Stomach (tissue), 9 donors: ENCODE results near the gene WDR1. TPM values are rescaled to one million over a fixed set of nuclear protein-coding genes. Genes with fewer than 3 reads are reported as not detected.

Experiments used
- DNase-seq, 2 donors: peaks; one replicate each; pipeline versions ENCODE4 v3.0.0 to v3.0.0-alpha.2; 2013 to 2019
- H3K27ac ChIP-seq, 5 donors: fragments of 200-600 bp in 4 of 5; sonication (generic) in 4 of 5; one replicate each; pipeline ENCODE4 v1.5.1; 2013 to 2019; ENCODE audit warnings: mild to moderate bottlenecking in 1 of 5, moderate library complexity in 1 of 5
- H3K27me3 ChIP-seq, 3 donors: fragments of 200-600 bp; sonication (generic); one replicate each; pipeline ENCODE4 v1.5.1; 2017 to 2019; ENCODE audit warnings: mixed run types in 1 of 3
- H3K36me3 ChIP-seq, 4 donors: fragments of 200-600 bp; sonication (generic); 1 replicate in 3 of 4; 2 replicates in 1 of 4; pipeline ENCODE4 v1.5.1; 2016 to 2019
- H3K4me1 ChIP-seq, 4 donors: fragments of 200-600 bp; sonication (generic); one replicate each; pipeline ENCODE4 v1.5.1; 2016 to 2019
- H3K4me3 ChIP-seq, 4 donors: fragments of 200-600 bp; sonication (generic) in 3 of 4; one replicate each; pipeline ENCODE4 v1.5.1; 2016 to 2019; ENCODE audit warnings: mild to moderate bottlenecking in 1 of 4
- H3K9me3 ChIP-seq, 4 donors: fragments of 200-600 bp; sonication (generic); one replicate each; pipeline ENCODE4 v1.5.1; 2016 to 2019
- CTCF ChIP-seq, 7 experiments: fragments of 450-650 bp in 4 of 7; fragments of 200-600 bp in 3 of 7; sonication (generic) in 3 of 7; IDR thresholded peaks; one replicate each; pipeline ENCODE4 v1.5.1; 2016 to 2019; ENCODE audit warnings: antibody characterized with exemption in 7 of 7, control low read depth in 2 of 7, mild to moderate bottlenecking in 1 of 7
- EP300 ChIP-seq: sonication (generic); formaldehyde crosslinking; IDR thresholded peaks from one replicate; pipeline ENCODE4 v1.6.1; 2017; ENCODE audit warnings: antibody characterized with exemption
- POLR2A ChIP-seq, 4 donors: fragments of 450-650 bp; IDR thresholded peaks; one replicate each; pipeline ENCODE4 v1.6.1; 2016; ENCODE audit warnings: antibody characterized with exemption in 4 of 4, control low read depth in 2 of 4, mild to moderate bottlenecking in 1 of 4, moderate library complexity in 1 of 4
- POLR2AphosphoS5 ChIP-seq, 3 donors: sonication (generic); formaldehyde crosslinking; IDR thresholded peaks; one replicate each; pipeline ENCODE4 v1.6.1; 2016; ENCODE audit warnings: antibody characterized with exemption in 3 of 3
- whole genome bisulfite sequencing, 5 donors: extraction: QIAGEN DNeasy Blood & Tissue Kit in 3 of 5; methylation state at CpG; one replicate each; pipeline versions ENCODE4 v1.1.5 to v1.1.7; 2013 to 2018; 5-methylcytosine and 5-hydroxymethylcytosine counted together
- intact Hi-C: fragments of 100-400 bp; cut with DNase I; formaldehyde crosslinking; loops from one replicate; pipeline ENCODE4 v1.15.1; 2023; ENCODE audit warnings: low total_unique reads
- polyA plus RNA-seq, 3 donors: library from polyadenylated mRNA; stranded (reverse); fragments of 200-250 nt; gene quantifications; one replicate each; pipeline ENCODE4 v1.2.3, GENCODE V29; 2013
- total RNA-seq, 5 donors: library from RNA; depleted of rRNA; stranded (reverse); fragments of >200 nt; gene quantifications; one replicate each; pipeline versions ENCODE4 v1.1.0 to v1.2.3, GENCODE V29; 2014 to 2016
- donor health status: healthy with polysubstance abuse.
- donor health status: Bipolar disorder and iron deficiency.
- donor health status: healthy.

The WDR1 gene
- total and polyA plus RNA-seq, 8 donors = 52.4 to 167 (median 110) TPM

DNA sequence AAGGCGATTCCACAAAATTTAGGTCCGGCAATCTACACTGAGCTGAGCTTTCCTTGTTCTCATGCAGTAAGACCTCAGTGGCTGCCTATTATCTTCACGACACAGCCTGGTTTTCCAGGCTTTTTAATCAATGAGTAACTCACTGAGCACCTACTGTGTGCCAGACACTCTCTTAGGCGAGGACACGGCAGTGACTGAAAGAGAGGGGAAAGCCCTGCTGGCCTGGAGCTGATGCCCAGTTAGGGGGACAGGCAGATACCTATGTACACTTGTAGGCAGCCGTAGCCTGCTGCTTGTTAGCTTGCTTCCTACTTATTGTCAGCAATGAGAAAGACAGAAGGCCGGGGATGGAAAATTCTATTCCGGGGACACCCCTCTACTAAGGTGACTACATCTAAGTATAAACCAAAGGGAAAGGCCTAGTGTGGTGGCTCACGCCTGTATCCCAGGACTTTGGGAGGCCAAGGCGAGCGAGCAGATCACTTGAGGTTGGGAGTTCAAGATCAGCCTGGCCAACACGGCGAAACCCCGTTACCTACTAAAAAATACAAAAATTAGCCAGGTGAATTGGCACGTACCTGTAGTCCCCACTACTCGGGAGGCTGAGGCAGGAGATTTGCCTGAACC, 3.8 kb downstream of the WDR1 start:
- 87 to 96% (median 90%) methylated on average over 16 of the region's 16 CpGs for WGBS, 5 donors
- TF ChIP-seq CTCF (IDR thresholded peaks at IDR 0.05) (no peak), EP300 (no peak), POLR2AphosphoS5 (IDR thresholded peaks at IDR 0.05) (no peak), POLR2A (IDR thresholded peaks at IDR 0.05) (no peak)
- no peak overlapping the region for H3K27ac ChIP-seq
- intact Hi-C loops = no loop called here
- H3K4me1 ChIP-seq = peaks cover 61 to 90% (median 86%) of the 10 kb centered on the region in 4 donors
- peak overlapping the region in 1 of 4 donors; percentile 1 for H3K4me3 ChIP-seq
- H3K27me3 ChIP-seq = no peaks in the 10 kb centered on the region
- H3K36me3 ChIP-seq = peaks cover 51 to 77% (median 62%) of the 10 kb centered on the region in 4 donors
- DNase-seq = no peak
- no peaks in the 10 kb centered on the region for H3K9me3 ChIP-seq

GRCh38 chr4:10111067-10111801, 5.4 kb downstream of the WDR1 start:
- DNase-seq = no peak
- Histone ChIP-seq H3K4me1 (peaks cover 73 to 96% (median 96%) of the 10 kb centered on the region in 4 donors), H3K27me3 (no peaks in the 10 kb centered on the region), H3K4me3 (peak overlapping the region in 1 of 4 donors; percentile 6), H3K9me3 (no peaks in the 10 kb centered on the region), H3K36me3 (peaks cover 55 to 88% (median 65%) of the 10 kb centered on the region in 4 donors), H3K27ac (peak overlapping the region in 1 of 5 donors; percentile 86)
- TF ChIP-seq EP300 (no peak), POLR2A (IDR thresholded peaks at IDR 0.05) (no peak), CTCF (IDR thresholded peaks at IDR 0.05) (no peak), POLR2AphosphoS5 (IDR thresholded peaks at IDR 0.05) (no peak)
- intact Hi-C loops = no loop called here
- WGBS, 5 donors = 87 to 95% (median 90%) methylated on average over 9 to 13 of the region's 13 CpGs

GRCh38 chr4:10109995-10110670, 6.5 kb downstream of the WDR1 start:
- H3K27me3 ChIP-seq = no peaks in the 10 kb centered on the region
- TF ChIP-seq POLR2AphosphoS5 (IDR thresholded peaks at IDR 0.05) (no peak), POLR2A (IDR thresholded peaks at IDR 0.05) (no peak), CTCF (IDR thresholded peaks at IDR 0.05) (no peak), EP300 (no peak)
- H3K36me3 ChIP-seq = peaks cover 53 to 84% (median 64%) of the 10 kb centered on the region in 4 donors
- 86 to 94% (median 92%) methylated on average over 11 of the region's 11 CpGs for whole genome bisulfite sequencing, 5 donors
- peaks cover 77 to 100% (median 97%) of the 10 kb centered on the region in 4 donors for H3K4me1 ChIP-seq
- no peak for DNase-seq
- peak overlapping the region in 2 of 5 donors; percentile 77 to 86 for H3K27ac ChIP-seq
- no peak overlapping the region for H3K4me3 ChIP-seq
- H3K9me3 ChIP-seq = no peaks in the 10 kb centered on the region
- intact Hi-C loops = no loop called here
